GM21529 (cell line): ENCODE results near the gene TRPM1.

ENCODE experiments used
- ATAC-seq: cut with Tn5 transposase; IDR thresholded peaks from one replicate; pipeline ENCODE4 v1.9.1; 2021; ENCODE audit not compliant: unreplicated experiment

The TRPM1 gene

GRCh38 chr15:31024330-31024729 is 77.2 kb downstream of the TRPM1 start:
- ATAC-seq, result no peak

GRCh38 chr15:31023841-31024240 is 77.7 kb downstream of the TRPM1 start:
- ATAC-seq, result no peak

GRCh38 chr15:31021067-31021665 is 80.4 kb downstream of the TRPM1 start:
- ATAC-seq, result no peak

DNA sequence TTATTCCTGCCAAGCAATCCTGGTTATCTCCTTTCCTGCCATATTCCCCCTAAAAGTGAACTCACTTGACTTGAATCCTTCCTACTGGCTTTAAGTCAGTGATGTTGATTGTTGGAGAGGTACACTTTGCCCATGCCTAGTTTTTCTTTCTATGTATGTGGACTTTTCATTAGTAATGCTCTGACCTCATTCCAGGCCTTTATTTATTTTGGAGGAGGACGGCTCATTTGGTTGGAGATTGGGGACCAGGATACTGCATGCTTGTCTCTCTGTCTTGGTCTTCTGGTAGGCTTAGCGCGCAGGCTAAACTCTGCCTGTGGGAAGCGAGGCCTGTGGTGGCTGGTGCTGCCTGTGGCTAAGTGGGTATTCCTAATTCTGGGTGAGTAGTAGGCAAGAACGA is 81.0 kb downstream of the TRPM1 start:
- ATAC-seq, result no peak

DNA sequence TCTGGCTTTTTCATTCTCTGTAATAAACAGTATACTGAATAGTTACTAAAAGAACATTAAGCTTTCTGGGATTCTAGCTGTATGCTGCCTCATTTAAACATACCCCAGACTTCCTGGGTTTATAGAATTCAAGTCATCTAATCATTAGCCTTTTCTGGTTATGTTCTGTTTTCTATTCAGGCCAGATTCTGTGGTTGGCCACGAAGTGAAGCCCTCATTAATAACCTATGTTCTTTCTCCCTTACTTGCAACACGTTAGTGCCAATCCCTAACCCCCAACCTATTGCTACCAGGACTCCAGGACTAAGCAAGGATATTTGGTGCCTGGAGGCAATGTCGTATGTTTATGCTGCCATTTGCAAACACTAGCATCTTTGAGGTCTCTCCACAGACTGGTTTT is 81.5 kb downstream of the TRPM1 start:
- no peak for ATAC-seq

DNA sequence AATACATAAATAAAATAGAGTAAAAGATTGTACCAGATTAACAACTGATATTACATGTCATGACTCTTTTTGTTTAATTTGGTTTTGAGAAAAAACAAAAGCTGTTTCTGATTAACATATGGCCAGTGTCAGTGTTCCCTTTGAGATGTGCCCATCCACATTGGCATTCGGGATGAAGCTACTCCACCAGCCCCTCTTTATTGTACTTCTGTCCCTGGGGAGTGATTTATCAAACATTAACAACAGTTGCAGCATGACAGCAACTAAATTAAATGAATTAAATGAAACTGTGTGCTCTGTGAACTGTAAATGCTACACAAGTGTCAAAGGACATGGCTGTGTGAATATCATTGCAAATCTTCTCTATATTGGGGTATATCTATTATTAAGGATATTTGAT is 84.2 kb downstream of the TRPM1 start:
- no peak for ATAC-seq

DNA sequence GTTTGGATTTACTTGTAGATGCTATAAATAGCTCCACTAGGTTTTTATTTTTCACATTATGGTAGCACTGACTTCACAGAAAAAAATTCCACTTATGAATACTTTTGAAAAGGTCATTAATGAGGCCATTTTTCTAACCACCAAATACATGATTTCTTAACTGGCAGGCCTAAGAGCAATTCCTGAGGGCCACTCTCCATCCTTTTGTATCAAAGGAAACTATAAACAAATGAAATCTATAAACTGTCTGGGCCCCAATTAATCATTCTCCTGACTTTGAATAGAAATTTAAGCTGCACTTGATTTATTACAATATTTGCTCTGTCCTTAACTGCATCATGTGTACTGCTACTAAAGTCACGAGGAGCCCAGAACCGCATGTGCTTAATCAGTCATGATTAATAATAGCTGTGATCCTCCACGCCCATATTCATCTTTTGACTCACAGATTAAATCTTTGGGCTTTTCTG is 85.0 kb downstream of the TRPM1 start:
- no peak for ATAC-seq

GRCh38 chr15:31014608-31014925 is 87.0 kb downstream of the TRPM1 start:
- no peak for ATAC-seq

DNA sequence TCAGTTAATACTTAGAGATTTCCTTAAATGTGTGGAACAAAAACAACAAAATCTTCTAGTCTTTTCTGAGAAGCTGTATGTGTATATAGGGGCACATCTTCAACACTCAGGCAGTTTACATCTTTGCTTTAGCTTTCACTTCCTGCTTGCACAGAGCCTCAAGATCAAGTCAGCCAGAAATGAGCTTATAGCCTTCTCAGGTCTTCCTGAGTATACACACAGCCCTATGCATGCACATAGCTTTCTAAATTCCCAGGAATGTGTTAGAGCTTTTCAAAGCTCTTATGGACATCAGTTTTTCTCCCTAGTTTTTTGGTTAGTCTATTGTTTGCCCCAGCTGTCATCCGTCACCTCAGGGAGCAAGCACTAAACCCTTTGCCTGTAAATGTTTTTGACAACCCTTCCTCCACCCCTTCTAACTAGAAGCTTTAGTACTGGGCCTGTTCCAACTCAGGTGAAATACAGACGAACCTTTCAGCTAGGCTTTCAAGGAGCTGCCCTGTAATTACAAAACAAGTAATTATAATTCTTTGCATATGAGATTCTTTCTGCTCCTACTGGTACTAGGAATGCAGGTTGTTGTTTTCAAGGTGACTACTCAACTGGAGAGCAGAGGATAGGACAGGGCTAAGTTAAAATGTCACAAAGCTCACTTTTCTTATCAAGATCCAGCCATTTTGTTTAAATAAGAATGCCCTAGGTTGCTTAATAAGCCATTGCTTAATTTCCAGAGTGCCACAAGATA is 87.5 kb downstream of the TRPM1 start:
- peak; percentile 95 for ATAC-seq

- no peak for ATAC-seq
Measured at GRCh38 chr15:31012455-31012854, 89.1 kb downstream of the TRPM1 start.

DNA sequence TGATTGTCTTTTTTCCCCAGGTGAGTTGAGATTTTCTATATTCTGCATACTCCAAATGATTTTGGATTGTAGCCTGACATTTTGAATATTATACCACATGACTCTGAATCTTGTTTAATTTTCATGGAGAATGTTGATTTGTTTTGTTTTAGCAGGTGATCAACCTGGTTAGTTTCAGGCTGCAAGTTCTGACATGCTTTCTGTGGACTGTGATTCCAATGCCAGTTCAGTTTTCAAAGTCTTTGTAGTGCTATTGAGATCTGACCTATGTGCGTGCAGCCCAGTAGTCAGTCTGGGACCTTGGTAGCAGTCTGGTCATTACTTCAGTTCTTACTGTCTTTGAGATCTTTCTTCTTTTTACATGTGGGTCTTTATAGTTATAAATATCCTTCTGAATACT is 91.5 kb downstream of the TRPM1 start:
- no peak for ATAC-seq

DNA sequence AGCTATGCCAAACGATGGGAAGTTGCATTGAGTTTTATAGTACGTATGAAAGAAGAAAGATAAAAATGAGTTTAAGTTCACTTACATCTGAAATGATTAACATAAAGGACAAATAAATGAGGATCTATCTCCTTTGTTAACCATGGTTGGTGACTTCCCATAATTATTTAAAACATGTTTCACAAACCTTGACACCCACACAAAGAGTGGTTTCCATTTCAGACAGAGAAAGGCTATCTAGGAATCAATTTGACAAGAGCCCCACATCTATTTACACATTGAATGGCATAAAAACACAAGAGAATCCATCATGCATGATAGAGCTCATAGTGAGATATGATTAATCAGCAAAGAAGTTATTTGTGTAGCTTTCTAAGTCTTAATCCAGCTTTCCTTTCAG is 95.9 kb downstream of the TRPM1 start:
- no peak for ATAC-seq

DNA sequence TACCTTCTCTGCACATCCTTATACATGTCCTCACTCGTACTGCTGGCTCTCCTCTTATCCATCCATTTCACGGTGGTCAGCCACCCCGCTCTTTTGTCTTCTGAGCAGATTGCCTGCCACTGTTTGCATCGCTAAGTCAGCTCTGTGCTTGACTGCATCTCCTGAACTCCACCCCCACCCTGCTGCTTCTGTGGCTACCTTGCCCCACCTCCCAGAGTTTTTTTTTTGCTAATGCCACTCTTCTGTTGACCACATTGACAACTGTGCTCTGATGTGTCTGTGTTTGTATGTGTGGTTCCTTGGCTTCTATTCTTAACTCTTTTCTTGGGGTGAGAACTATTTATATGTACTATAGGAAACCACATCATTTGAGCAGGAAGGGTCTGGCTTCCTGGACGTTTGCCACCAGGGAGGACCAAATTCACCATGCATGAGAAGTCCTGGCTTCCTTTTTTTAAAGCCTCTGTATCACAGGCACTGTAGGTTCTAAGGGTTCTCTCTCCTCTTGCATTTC is 97.2 kb downstream of the TRPM1 start:
- peak; percentile 87 for ATAC-seq

GRCh38 chr15:31001702-31002101 is 99.8 kb downstream of the TRPM1 start:
- no peak for ATAC-seq

- no peak for ATAC-seq
Measured at GRCh38 chr15:30999729-31000128, 101.8 kb downstream of the TRPM1 start.

- no peak for ATAC-seq
Measured at GRCh38 chr15:30997270-30997669, 104.3 kb downstream of the TRPM1 start.

DNA sequence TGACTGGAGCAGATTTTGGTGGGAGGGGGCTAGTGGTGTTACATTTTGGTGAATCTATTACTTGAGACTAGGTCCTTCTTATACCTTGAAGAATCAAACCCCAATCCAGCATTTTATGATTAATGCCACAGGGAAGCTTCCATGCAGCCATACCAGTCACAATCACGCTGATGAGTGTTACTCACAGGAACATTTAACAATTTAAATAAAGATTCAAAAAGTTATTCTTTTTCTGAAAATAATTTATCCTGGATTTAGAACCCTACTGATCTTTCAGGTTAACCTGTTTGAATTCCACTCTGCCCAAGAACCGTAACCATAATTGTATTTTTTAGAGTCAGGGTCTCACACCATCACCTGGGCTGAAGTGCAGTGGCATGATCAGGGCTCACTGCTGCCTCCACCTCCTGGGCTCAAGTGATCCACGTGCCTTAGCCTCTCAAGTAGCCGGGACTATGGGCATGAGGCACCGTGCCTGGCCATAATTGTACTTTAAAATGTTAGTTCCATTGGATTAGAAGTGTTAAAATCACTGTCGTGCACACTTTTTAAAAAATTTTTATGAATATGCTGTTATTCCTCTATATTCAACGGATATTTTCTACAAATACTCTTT is 109.2 kb downstream of the TRPM1 start:
- no peak for ATAC-seq

DNA sequence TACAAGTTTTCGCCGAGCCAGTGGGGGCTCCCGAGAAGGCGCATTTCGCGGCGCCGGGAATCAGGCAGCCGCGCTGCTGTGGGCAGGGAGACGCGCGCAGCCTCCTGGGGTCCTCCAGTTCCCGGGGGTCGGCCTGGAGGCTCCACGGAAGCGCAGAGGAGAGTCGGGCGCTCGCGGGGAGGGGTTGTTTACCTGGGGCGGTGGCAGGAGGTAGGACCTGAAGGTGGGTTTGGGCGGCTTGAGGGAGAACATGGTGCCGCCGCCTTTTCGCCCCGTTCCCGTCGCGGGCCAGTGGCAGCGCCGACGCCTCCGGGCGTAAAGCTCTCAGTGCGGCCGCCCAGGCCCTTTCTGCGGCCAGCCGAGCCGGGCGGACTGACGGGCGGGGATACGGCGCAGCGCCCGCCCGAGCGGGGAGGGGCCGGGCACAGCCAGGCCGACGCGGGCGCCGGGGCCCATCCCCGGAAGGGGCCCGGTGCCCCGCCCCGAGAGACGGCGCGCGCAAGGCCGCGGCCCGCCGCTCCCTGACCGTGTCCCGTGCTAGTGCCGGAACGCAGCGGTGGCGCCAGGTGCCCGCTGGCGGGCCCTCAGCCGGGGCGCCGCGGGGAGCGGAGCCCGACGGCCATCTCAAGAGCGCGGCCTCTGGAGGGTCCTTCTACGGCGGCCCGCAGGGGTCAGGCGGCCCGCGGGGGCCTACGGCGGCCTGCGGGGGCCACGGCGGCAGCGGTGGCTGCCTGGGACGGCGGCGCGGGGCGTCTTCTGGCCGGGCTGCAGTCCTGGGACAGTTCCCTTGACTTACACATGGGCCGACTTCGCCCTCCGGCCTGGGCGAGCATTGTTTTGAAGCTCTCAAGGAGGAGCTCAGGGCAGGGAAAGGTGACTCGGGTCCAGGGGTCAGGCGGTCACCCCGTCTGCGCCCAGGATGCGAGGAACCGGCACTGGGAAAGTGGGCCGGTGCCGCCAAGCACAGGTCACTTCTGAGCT is 110.0 kb downstream of the TRPM1 start, which contains the start of gene MTMR10:
TSS of gene MTMR10 (minus strand) at position 374 of the 981 bp plus-strand sequence. CDS start at position 252, 122 bp downstream.
- peak; percentile 86 for ATAC-seq

- ATAC-seq, result peak; percentile 10
Measured at GRCh38 chr15:30990446-30991254, 110.9 kb downstream of the TRPM1 start.

DNA sequence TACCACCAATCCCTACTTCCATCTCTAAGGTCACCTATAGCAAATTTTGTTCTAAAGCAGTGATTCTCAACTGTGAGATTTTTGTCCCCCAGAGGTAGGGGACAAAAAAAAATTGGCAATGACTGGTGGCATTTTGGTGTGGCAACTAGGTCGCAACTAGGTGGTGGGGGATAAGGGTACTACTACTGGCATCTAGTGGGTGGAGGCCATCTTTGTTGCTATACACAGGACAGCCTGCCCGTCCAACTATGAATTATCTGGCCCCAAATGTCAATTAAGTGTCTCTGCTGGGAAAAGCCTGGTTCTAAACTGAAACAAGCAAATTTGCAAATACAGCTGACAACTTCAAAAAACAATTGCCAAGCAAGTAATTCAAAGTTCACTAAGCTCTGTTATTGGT is 111.5 kb downstream of the TRPM1 start:
- ATAC-seq, result no peak
